Measurements from ENCODE around the gene STX4.

STX4 gene

GRCh38 chr16:31087481-31087880 lies 54.1 kb downstream of the STX4 start:
- no peak overlapping the region for H3K4me3 Mint-ChIP-seq
- no peaks in the 10 kb centered on the region for H3K9me3 Mint-ChIP-seq
- no peak overlapping the region for H3K27ac Mint-ChIP-seq
- TF ChIP-seq CTCF (IDR thresholded peaks at IDR 0.05; ENCODE audit: unreplicated experiment in 3 of 3): no peak
- H3K36me3 Mint-ChIP-seq (ENCODE audit: low read depth): peaks cover 14% of the 10 kb centered on the region
- H3K27me3 Mint-ChIP-seq (ENCODE audit: low read depth): no peaks in the 10 kb centered on the region
- H3K4me1 Mint-ChIP-seq: peaks cover 16% of the 10 kb centered on the region

GRCh38 chr16:31087971-31088370 lies 54.6 kb downstream of the STX4 start:
- peaks cover 14% of the 10 kb centered on the region for H3K36me3 Mint-ChIP-seq (ENCODE audit: low read depth)
- no peak overlapping the region for H3K27ac Mint-ChIP-seq
- H3K27me3 Mint-ChIP-seq (ENCODE audit: low read depth): no peaks in the 10 kb centered on the region
- H3K9me3 Mint-ChIP-seq: no peaks in the 10 kb centered on the region
- no peak overlapping the region for H3K4me3 Mint-ChIP-seq
- no peak for TF ChIP-seq CTCF (IDR thresholded peaks at IDR 0.05; ENCODE audit: unreplicated experiment in 3 of 3)
- H3K4me1 Mint-ChIP-seq: peaks cover 15% of the 10 kb centered on the region

GRCh38 chr16:31088459-31089183 lies 55.3 kb downstream of the STX4 start, which contains the start of gene PRSS53:
TSS of gene PRSS53 (minus strand) at chr16:31088943. CDS start at chr16:31088809, 134 bp downstream.
- Mint-ChIP-seq H3K36me3 (ENCODE audit: low read depth) (peaks cover 14% of the 10 kb centered on the region), H3K4me1 (peaks cover 15% of the 10 kb centered on the region), H3K9me3 (no peaks in the 10 kb centered on the region), H3K27ac (no peak within 1 kb of the TSS), H3K4me3 (no peak within 1 kb of the TSS), H3K27me3 (ENCODE audit: low read depth) (no peaks in the 10 kb centered on the region)
- no peak for TF ChIP-seq CTCF (IDR thresholded peaks at IDR 0.05; ENCODE audit: unreplicated experiment in 3 of 3)

GRCh38 chr16:31089199-31089598 lies 55.8 kb downstream of the STX4 start:
- peaks cover 14% of the 10 kb centered on the region for H3K36me3 Mint-ChIP-seq (ENCODE audit: low read depth)
- no peak overlapping the region for H3K4me3 Mint-ChIP-seq
- H3K4me1 Mint-ChIP-seq: peaks cover 20% of the 10 kb centered on the region

More at GRCh38 chr16:31089199-31089598, 55.8 kb downstream of the STX4 start:
- no peak for TF ChIP-seq CTCF (IDR thresholded peaks at IDR 0.05; ENCODE audit: unreplicated experiment in 3 of 3)
- H3K27me3 Mint-ChIP-seq (ENCODE audit: low read depth): no peaks in the 10 kb centered on the region
- H3K27ac Mint-ChIP-seq: no peak overlapping the region
- no peaks in the 10 kb centered on the region for H3K9me3 Mint-ChIP-seq
